ENCODE results near the gene POGLUT2. TPM values are rescaled to one million over a fixed set of nuclear protein-coding genes. Genes with fewer than 3 reads are reported as not detected.

Gene POGLUT2
- total and polyA plus RNA-seq, 10 of the 15 experiments (the other 5 are each of a cell fraction or from before 2014, with no cell fraction given) = 2.9 to 11.3 (median 7.6) TPM

DNA sequence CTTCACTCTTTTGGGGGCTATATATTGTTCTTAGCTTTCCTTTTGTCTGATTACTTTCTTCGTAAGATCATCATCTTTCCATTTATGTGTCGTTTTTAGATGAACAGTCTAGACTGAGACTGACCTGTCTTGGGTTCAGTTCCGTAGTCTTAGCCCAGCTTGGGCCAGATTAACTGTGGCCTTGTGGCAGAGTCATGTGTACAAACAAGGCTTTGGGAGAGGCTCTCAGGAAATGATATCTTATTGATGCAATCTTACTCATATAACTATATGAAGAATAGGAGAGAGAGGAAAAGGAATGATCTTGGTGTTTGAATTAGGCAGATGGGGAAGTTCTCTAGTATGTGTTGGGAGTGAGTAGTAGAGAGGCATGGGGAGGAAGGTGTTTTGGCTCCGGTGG lies 40.2 kb upstream of the POGLUT2 start (continued):
- TF ChIP-seq NR2C2 (IDR thresholded peaks at IDR 0.05; ENCODE audit: borderline replicate concordance, control insufficient read depth, insufficient read length, low read depth) (no peak), ZSCAN29 (IDR thresholded peaks at IDR 0.05) (no peak), MEF2A (IDR thresholded peaks at IDR 0.05; ENCODE audit: insufficient read depth, low read depth, low read length) (no peak)

GRCh38 chr13:102838273-102838672 lies 39.5 kb upstream of the POGLUT2 start:
- in situ Hi-C loops (cut with MboI) = no loop called here
- ChIA-PET CTCF (interaction anchor here (1.0 kb wide), 1 partner anchor 257 kb away, joined by 3 read pairs; no protein-coding TSS in a partner anchor), SMC1A (ENCODE audit: uncharacterized antibody, unreplicated experiment) (no interaction called here), POLR2A (no interaction called here), RAD21 (ENCODE audit: unreplicated experiment) (no interaction called here)
- BruUV-seq (replicated peaks) = no TSS peak
- 70% methylated on average over 1 of the region's 1 CpG for WGBS (ENCODE audit: insufficient coverage, insufficient replicate concordance, low lambda C conversion rate, missing lambda C conversion rate)
- no peak for DNase-seq (ENCODE audit: low read depth, low spot score)
- Histone ChIP-seq H3K36me3 (ENCODE audit: control insufficient read depth in 2 of 2, insufficient read depth in 2 of 2, low read length in 1 of 2) (no peaks in the 10 kb centered on the region; a peak in 4 of 4 replicates), H3K4me2 (ENCODE audit: control insufficient read depth, insufficient read depth) (no peak overlapping the region), H4K20me1 (ENCODE audit: control insufficient read depth, insufficient read depth) (no peaks in the 10 kb centered on the region), H3K79me2 (ENCODE audit: control insufficient read depth, insufficient read depth, low read length) (no peaks in the 10 kb centered on the region), H3K4me3 (no peak overlapping the region), H3K27me3 (replicated peaks in 1 of 2; ENCODE audit: control insufficient read depth in 2 of 2, insufficient read depth in 2 of 2, low read length in 1 of 2) (no peaks in the 10 kb centered on the region), H2AFZ (ENCODE audit: control insufficient read depth, low read depth, low read length) (no peak overlapping the region), H3K9ac (ENCODE audit: control insufficient read depth, insufficient read depth, low read length) (no peak overlapping the region), H3K9me3 (replicated peaks; ENCODE audit: control insufficient read depth, insufficient read depth, low read length) (no peaks in the 10 kb centered on the region), H3K4me1 (ENCODE audit: control insufficient read depth, insufficient read depth, low read length) (no peaks in the 10 kb centered on the region), H3K27ac (ENCODE audit: control insufficient read depth, insufficient read depth) (no peak overlapping the region)
- FAIRE-seq = no peak
- TF ChIP-seq ATF2 (IDR thresholded peaks at IDR 0.05; ENCODE audit: low read length) = no peak
- no peak for TF ChIP-seq EED (IDR thresholded peaks at IDR 0.05; ENCODE audit: low read depth)
- no peak for TF ChIP-seq HCFC1 (IDR thresholded peaks at IDR 0.05; ENCODE audit: low read length)
- no peak for TF ChIP-seq CEBPB (IDR thresholded peaks at IDR 0.05; ENCODE audit: borderline replicate concordance in 1 of 2, low read depth in 2 of 2, low read length in 2 of 2)
- ATAC-seq = no peak
- intact Hi-C loops (cut with micrococcal nuclease; ENCODE audit: unreplicated experiment) = no loop called here
